AG04450 (cell line): Measurements from ENCODE around the gene ARID3C. TPM values are rescaled to one million over a fixed set of nuclear protein-coding genes. Genes with fewer than 3 reads are reported as not detected.
A peak's percentile ranks its signal among the peaks of the same experiment; 100 is the strongest.

Experiments used
- CTCF ChIA-PET: fragments of 300-600, 350-600 bp; formaldehyde crosslinking; extraction: SDS; loops from one replicate; lab custom pipeline; 2022; ENCODE audit warnings: antibody characterized with exemption, inconsistent platforms; lab: Charles Lee
- POLR2A ChIA-PET: fragments of 350-600 bp; formaldehyde crosslinking; extraction: SDS; loops from one replicate; lab custom pipeline; 2021; ENCODE audit warnings: antibody characterized with exemption, inconsistent platforms; lab: Yijun Ruan, JAX
- DNase-seq: peaks from one replicate; pipeline ENCODE4 v3.0.0-alpha.2; 2011; ENCODE audit warnings: low read depth, low spot score
- H3K27ac ChIP-seq: one replicate; pipeline ENCODE4 v1.5.1; 2012; ENCODE audit warnings: low read depth, low read length, control low read depth
- H3K27me3 ChIP-seq: one replicate; pipeline ENCODE4 v1.6.0; 2012; ENCODE audit warnings: low read length; ENCODE audit not compliant: control insufficient read depth, insufficient read depth
- H3K4me3 ChIP-seq: 2 replicates; pipeline ENCODE4 v1.5.1; 2011; ENCODE audit warnings: mild to moderate bottlenecking, low read depth, low read length, control low read depth
- H3K9me3 ChIP-seq: 2 replicates; pipeline ENCODE4 v1.5.1; 2012; ENCODE audit warnings: low read length; ENCODE audit not compliant: control insufficient read depth, insufficient read depth
- polyA plus RNA-seq: library from polyadenylated mRNA; depleted of rRNA; stranded (reverse); fragments of >200 nt; gene quantifications from 2 replicates; pipeline ENCODE4 v1.2.3, GENCODE V29; 2011
- TF ChIP-seq, protein P1 (sequence below): IDR thresholded peaks from 2 replicates; pipeline ENCODE4 v1.5.1; 2011; ENCODE audit warnings: low read depth, low read length, control low read depth, inconsistent platforms

Gene ARID3C
- polyA plus RNA-seq, 1 experiment, result not detected

DNA sequence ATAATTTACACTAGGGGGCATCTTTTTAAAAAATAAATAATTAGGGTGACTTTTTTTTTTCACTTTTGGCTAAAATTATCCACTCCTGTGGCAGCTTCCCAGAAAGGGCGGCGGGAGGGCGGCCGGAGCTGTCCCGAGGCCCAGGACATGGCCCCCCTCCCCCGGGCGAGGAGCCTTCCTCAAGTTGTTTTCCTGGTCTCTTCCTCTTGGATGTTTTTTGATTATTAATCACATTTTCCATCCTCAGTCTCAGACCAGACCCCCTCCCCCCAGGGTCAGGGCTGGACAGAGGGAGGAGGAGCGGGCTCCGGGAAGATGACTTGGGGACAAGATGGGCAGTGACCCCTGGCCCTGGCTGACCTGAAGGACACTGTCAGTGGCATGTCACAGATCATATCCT is 34.7 kb downstream of the ARID3C start:
- ChIA-PET CTCF (interaction anchor here (0.6 to 1.9 kb wide), 4 partner anchors 40 to 190 kb away, joined by 3 to 14 read pairs (median 6); no protein-coding TSS in a partner anchor), POLR2A (interaction anchor here (1.1 kb wide), 1 partner anchor 112 kb away, joined by 3 read pairs; no protein-coding TSS in a partner anchor)
- TF ChIP-seq, protein P1, sequence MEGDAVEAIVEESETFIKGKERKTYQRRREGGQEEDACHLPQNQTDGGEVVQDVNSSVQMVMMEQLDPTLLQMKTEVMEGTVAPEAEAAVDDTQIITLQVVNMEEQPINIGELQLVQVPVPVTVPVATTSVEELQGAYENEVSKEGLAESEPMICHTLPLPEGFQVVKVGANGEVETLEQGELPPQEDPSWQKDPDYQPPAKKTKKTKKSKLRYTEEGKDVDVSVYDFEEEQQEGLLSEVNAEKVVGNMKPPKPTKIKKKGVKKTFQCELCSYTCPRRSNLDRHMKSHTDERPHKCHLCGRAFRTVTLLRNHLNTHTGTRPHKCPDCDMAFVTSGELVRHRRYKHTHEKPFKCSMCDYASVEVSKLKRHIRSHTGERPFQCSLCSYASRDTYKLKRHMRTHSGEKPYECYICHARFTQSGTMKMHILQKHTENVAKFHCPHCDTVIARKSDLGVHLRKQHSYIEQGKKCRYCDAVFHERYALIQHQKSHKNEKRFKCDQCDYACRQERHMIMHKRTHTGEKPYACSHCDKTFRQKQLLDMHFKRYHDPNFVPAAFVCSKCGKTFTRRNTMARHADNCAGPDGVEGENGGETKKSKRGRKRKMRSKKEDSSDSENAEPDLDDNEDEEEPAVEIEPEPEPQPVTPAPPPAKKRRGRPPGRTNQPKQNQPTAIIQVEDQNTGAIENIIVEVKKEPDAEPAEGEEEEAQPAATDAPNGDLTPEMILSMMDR, result no peak
- Histone ChIP-seq H3K4me3 (no peak overlapping the region), H3K9me3 (no peaks in the 10 kb centered on the region; the same call in 1 of the 2 replicates), H3K27ac (no peak overlapping the region), H3K27me3 (peaks cover 73% of the 10 kb centered on the region)
- no peak for DNase-seq

DNA sequence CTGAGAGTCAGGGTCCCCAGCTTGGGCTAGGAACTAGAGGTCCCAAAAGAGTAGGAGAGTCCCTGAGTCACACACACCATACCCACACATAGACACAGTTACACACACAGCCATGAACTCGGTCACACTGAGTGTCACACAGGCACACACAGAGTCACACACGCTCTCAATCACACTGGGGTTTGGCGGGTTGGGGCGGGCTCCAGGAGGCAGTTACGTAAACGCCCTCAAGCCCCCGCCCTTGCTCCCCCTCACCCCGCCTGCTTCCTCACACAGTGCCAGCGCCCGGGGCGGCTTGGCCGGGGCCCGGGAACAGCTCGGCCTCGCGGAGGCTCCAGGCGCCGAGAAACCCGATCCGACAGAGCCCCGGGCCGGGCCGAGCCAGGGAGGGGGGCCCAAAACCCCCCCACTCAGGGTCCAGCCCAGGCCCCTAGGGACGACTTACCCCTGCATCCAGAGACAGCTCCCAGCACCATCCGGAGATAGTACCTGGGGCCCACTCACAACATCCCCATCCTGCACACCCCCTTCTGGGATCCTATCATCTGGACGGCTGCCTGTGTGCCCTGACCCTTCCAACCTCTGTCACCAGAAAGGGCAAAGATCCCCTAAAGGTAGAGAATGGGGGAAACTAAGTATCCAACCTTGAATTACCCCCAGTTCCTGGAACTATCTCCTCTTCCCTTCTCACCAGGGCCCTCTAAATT is 35.8 kb downstream of the ARID3C start:
- Histone ChIP-seq H3K27me3 (peaks cover 79% of the 10 kb centered on the region), H3K9me3 (no peaks in the 10 kb centered on the region; the same call in 1 of the 2 replicates), H3K4me3 (no peak overlapping the region), H3K27ac (no peak overlapping the region)
- DNase-seq, result no peak
- TF ChIP-seq, protein P1, result no peak
- POLR2A ChIA-PET, result interaction anchor here (1.1 kb wide), 1 partner anchor 111 kb away, joined by 3 read pairs; no protein-coding TSS in a partner anchor
- CTCF ChIA-PET, result interaction anchor here (0.5 to 3.6 kb wide), 6 partner anchors 14 to 305 kb away, joined by 3 to 110 read pairs (median 34); no protein-coding TSS in a partner anchor

DNA sequence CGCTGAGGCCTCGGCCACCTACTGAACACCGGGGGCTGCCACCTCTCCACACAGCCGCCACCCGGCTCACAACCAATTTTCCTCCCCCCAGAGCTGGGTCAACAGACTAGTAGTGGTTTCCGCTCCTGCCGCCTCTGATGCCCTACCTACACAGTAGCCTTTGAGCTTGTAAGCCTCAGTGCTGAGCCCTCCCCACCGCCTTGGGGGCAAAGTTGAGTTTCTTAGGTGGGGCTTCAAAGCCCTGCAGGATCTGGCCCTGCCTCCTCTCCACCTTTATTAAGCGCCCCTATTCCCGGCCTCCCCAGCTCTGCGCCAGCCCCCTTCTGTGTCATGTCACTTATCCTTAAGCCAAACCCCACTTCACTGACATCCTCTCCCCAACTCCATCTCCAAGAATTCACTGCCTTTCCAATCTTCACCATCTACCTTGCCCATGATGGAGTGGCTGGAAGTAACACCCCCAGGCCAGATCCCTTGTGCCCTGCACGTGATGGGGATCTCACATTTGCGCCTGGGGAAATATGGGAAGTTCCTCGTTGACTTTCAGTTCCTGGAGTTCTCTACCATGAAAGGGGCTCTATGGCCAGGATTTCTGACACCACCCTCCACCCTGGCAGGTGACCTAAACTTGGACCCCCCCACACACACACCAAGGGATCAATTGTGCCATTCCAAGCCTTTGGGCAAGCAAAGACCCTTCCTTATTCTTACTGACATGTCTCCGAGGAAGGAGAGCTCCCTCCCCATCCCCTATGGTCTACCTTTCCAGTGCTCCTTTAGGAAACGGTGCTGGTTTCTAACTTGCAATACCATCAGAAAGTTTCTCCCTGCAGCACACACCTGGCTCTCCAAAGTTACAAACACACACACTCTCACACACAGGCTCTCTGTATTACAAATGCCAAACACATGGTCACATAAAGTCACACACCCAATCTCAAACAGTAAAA is 36.7 kb downstream of the ARID3C start:
- ChIA-PET POLR2A (interaction anchor here (1.9 kb wide), 1 partner anchor 44 kb away, joined by 4 read pairs; no protein-coding TSS in a partner anchor), CTCF (interaction anchor here (0.5 to 3.6 kb wide), 41 partner anchors 8 to 304 kb away, joined by 3 to 110 read pairs (median 6); partner anchors contain the start of genes DCTN3 and GALT)
- no peak overlapping the region for H3K4me3 ChIP-seq
- H3K27ac ChIP-seq, result no peak overlapping the region
- H3K9me3 ChIP-seq, result no peaks in the 10 kb centered on the region; the same call in 1 of the 2 replicates
- TF ChIP-seq, protein P1, result no peak
- H3K27me3 ChIP-seq, result peaks cover 78% of the 10 kb centered on the region
- DNase-seq, result no peak

DNA sequence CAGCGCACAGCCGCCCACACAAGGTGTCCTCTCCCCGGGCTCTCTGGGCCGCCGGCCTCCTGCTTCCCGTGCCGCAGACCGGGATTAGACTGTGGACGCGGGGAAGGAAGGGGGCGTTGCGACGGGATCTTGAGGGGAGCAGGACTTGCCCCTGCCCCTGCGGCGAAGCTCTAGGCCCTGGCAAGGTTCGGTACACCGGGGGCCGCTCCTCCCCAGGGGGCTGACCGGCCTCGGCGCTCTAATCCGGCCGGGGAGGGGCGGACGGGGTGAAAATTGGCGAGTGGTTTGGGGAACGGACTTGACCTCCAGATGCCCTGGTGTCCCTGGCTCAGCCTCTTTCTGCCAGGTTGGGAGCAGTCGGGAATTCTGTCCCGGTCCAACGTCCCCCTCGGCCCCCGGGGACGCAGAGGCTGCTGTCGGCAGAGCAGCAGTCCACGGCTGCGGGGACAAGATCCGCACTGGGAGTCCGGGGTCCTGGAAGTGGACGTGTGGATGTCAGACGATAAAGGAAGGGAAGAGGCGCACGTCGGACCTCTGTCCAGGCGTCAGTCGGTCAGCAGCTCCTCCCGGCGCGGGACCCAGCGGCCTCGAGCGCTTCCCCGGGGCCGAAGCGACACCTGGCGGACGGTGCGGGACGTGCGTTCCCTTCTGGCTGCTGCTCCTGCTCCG is 37.5 kb downstream of the ARID3C start:
- ChIA-PET CTCF (interaction anchor here (0.5 to 3.6 kb wide), 46 partner anchors 8 to 259 kb away, joined by 3 to 110 read pairs (median 4); partner anchors contain the start of genes DCTN3 and GALT), POLR2A (interaction anchor here (1.9 kb wide), 1 partner anchor 44 kb away, joined by 4 read pairs; no protein-coding TSS in a partner anchor)
- H3K27ac ChIP-seq, result no peak overlapping the region
- H3K9me3 ChIP-seq, result no peaks in the 10 kb centered on the region; the same call in 1 of the 2 replicates
- TF ChIP-seq, protein P1, result peak; percentile 85
- peak; percentile 32 for DNase-seq
- no peak overlapping the region for H3K4me3 ChIP-seq
- peaks cover 74% of the 10 kb centered on the region for H3K27me3 ChIP-seq
